ENCODE data around the gene PRDM16. TPM values are rescaled to one million over a fixed set of nuclear protein-coding genes. Genes with fewer than 3 reads are reported as not detected.

The PRDM16 gene
- total and polyA plus RNA-seq, 2 of the 13 experiments (the other 11 are each of a cell fraction or from before 2014, with no cell fraction given), result 0.15 to 0.81 TPM

DNA sequence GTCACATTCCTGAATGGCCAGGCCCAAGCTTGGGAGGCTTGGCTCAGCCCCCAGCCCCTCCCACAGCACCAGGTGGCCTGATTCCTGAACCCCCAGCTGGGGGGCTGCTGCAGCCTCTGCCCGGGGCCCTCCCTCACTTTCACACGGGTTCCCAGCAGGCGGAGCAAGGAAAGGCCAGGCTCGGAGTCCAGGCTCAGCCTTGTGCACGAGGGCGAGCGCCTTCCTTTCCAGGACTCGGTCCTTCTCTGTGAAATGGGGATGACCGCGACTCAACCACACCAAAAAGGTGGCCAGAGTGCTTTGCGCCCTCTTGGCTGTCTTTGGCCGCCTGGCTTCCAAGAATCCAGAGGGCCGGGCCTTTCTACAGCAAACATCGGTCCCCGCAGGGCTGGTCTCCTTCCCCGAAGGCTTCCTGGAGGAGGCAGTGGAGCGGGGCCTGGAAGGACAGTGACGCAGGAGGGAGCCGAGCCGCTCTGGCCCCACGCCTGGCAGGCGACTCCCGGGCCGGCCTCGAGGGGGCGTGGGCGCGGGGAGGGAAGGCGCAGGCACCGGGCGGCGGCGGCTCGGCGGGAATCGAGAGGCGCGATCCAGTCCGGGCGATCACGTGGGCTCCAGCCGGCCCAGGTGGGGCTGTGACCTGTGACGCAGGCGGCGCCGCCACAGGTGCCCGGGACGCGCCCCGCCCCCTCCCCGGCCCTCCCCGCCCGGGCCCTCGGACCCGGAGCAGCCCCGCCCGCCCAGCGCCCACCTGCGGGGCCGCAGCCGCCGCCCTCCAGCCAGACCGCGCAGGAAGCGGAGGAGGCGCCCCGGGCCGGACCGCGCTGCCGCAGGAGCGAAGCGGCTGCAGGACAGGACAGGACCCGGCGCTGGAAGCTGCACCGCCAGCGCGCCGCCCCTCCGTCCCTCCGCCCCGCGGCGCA is 385.1 kb downstream of the PRDM16 start, which contains the start of gene ARHGEF16 (continued):
- TF ChIP-seq FOSL1 (CRISPR knock-in tag; IDR thresholded peaks at IDR 0.05; ENCODE audit: borderline replicate concordance), result no peak
- TF ChIP-seq, protein P1, sequence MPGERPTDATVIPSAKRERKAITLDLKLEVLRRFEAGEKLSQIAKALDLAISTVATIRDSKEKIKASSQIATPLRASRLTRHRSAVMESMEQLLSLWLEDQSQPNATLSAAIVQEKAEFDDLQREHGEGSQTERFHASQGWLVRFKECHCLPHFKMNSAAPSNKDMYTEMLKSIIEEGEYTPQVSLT (CRISPR knock-in tag; IDR thresholded peaks at IDR 0.05; ENCODE audit: borderline replicate concordance, low read depth), result no peak
- TF ChIP-seq KAT7 (CRISPR knock-in tag; IDR thresholded peaks at IDR 0.05; ENCODE audit: borderline replicate concordance), result peak; percentile 58; the same call in 1 of the 2 replicates
- TF ChIP-seq, protein P2, sequence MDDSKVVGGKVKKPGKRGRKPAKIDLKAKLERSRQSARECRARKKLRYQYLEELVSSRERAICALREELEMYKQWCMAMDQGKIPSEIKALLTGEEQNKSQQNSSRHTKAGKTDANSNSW (CRISPR knock-in tag; IDR thresholded peaks at IDR 0.05; ENCODE audit: borderline replicate concordance), result no peak
- 0 out of 2 replicates have a peak, but pooled peaks have one; percentile 5 for TF ChIP-seq ZBTB7B (CRISPR knock-in tag; IDR thresholded peaks at IDR 0.05)
- TF ChIP-seq, protein P3, sequence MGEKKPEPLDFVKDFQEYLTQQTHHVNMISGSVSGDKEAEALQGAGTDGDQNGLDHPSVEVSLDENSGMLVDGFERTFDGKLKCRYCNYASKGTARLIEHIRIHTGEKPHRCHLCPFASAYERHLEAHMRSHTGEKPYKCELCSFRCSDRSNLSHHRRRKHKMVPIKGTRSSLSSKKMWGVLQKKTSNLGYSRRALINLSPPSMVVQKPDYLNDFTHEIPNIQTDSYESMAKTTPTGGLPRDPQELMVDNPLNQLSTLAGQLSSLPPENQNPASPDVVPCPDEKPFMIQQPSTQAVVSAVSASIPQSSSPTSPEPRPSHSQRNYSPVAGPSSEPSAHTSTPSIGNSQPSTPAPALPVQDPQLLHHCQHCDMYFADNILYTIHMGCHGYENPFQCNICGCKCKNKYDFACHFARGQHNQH (CRISPR knock-in tag; IDR thresholded peaks at IDR 0.05), result no peak
- TF ChIP-seq SMAD3 (CRISPR knock-in tag; IDR thresholded peaks at IDR 0.05), result no peak
- TF ChIP-seq, protein P4, sequence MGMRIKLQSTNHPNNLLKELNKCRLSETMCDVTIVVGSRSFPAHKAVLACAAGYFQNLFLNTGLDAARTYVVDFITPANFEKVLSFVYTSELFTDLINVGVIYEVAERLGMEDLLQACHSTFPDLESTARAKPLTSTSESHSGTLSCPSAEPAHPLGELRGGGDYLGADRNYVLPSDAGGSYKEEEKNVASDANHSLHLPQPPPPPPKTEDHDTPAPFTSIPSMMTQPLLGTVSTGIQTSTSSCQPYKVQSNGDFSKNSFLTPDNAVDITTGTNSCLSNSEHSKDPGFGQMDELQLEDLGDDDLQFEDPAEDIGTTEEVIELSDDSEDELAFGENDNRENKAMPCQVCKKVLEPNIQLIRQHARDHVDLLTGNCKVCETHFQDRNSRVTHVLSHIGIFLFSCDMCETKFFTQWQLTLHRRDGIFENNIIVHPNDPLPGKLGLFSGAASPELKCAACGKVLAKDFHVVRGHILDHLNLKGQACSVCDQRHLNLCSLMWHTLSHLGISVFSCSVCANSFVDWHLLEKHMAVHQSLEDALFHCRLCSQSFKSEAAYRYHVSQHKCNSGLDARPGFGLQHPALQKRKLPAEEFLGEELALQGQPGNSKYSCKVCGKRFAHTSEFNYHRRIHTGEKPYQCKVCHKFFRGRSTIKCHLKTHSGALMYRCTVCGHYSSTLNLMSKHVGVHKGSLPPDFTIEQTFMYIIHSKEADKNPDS (CRISPR knock-in tag; IDR thresholded peaks at IDR 0.05), result peak; percentile 50; the same call in 1 of the 2 replicates
- TF ChIP-seq, protein P5, sequence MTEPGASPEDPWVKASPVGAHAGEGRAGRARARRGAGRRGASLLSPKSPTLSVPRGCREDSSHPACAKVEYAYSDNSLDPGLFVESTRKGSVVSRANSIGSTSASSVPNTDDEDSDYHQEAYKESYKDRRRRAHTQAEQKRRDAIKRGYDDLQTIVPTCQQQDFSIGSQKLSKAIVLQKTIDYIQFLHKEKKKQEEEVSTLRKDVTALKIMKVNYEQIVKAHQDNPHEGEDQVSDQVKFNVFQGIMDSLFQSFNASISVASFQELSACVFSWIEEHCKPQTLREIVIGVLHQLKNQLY (CRISPR knock-in tag; IDR thresholded peaks at IDR 0.05), result peak; percentile 75
- TF ChIP-seq WIZ (CRISPR knock-in tag; IDR thresholded peaks at IDR 0.05), result 0 out of 2 replicates have a peak, but pooled peaks have one; percentile 18
- TF ChIP-seq, protein P6, sequence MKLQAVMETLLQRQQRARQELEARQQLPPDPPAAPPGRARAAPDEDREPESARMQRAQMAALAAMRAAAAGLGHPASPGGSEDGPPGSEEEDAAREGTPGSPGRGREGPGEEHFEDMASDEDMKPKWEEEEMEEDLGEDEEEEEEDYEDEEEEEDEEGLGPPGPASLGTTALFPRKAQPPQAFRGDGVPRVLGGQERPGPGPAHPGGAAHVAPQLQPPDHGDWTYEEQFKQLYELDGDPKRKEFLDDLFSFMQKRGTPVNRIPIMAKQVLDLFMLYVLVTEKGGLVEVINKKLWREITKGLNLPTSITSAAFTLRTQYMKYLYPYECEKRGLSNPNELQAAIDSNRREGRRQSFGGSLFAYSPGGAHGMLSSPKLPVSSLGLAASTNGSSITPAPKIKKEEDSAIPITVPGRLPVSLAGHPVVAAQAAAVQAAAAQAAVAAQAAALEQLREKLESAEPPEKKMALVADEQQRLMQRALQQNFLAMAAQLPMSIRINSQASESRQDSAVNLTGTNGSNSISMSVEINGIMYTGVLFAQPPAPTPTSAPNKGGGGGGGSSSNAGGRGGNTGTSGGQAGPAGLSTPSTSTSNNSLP (IDR thresholded peaks at IDR 0.05; ENCODE audit: low read depth, low read length), result no peak
- TF ChIP-seq NR1H2 (CRISPR knock-in tag; IDR thresholded peaks at IDR 0.05; ENCODE audit: borderline replicate concordance, low read depth), result no peak
- TF ChIP-seq, protein P7, sequence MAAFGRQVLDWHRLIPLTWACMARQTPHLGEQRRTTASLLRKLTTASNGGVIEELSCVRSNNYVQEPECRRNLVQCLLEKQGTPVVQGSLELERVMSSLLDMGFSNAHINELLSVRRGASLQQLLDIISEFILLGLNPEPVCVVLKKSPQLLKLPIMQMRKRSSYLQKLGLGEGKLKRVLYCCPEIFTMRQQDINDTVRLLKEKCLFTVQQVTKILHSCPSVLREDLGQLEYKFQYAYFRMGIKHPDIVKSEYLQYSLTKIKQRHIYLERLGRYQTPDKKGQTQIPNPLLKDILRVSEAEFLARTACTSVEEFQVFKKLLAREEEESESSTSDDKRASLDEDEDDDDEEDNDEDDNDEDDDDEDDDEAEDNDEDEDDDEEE (CRISPR knock-in tag; IDR thresholded peaks at IDR 0.05), result no peak; the same call in 1 of the 2 replicates
- TF ChIP-seq SP2 (CRISPR knock-in tag; IDR thresholded peaks at IDR 0.05), result peak; percentile 34; the same call in 1 of the 2 replicates
- no peak for TF ChIP-seq ZNF773 (CRISPR knock-in tag; IDR thresholded peaks at IDR 0.05; ENCODE audit: borderline replicate concordance)
- no peak for TF ChIP-seq GATAD2A (CRISPR knock-in tag; IDR thresholded peaks at IDR 0.05)
- no peak for TF ChIP-seq PTBP1 (IDR thresholded peaks at IDR 0.05; ENCODE audit: low read depth, low read length, poor library complexity, severe bottlenecking)
- TF ChIP-seq ZBTB38 (CRISPR knock-in tag; IDR thresholded peaks at IDR 0.05), result peak; percentile 68
- TF ChIP-seq ZFP41 (CRISPR knock-in tag; IDR thresholded peaks at IDR 0.05; ENCODE audit: borderline replicate concordance), result no peak
- peak; percentile 70 for TF ChIP-seq ZFY (CRISPR knock-in tag; IDR thresholded peaks at IDR 0.05)
- peak; percentile 98 for TF ChIP-seq AKAP8 (CRISPR knock-in tag; IDR thresholded peaks at IDR 0.05)
